Osteoblast (primary cell): ENCODE data around the gene KLHL11. TPM values are rescaled to one million over a fixed set of nuclear protein-coding genes. Genes with fewer than 3 reads are reported as not detected.

Experiments used
- DNase-seq: peaks from one replicate; pipeline ENCODE4 v3.0.0; 2011; ENCODE audit warnings: low spot score, mixed read lengths; ENCODE audit not compliant: insufficient read length; ENCODE audit errors: missing footprints
- H2AFZ ChIP-seq: 2 replicates; pipeline ENCODE4 v1.6.0; 2011; ENCODE audit warnings: mild to moderate bottlenecking, low read length
- H3K27ac ChIP-seq: 2 replicates; pipeline ENCODE4 v1.5.1; 2011; ENCODE audit warnings: mild to moderate bottlenecking, low read depth, low read length, moderate library complexity
- H3K27me3 ChIP-seq: 2 replicates; pipeline ENCODE4 v1.6.0; 2012; ENCODE audit warnings: mild to moderate bottlenecking, control low read depth, inconsistent platforms, low read length, moderate library complexity; ENCODE audit not compliant: insufficient read depth
- H3K36me3 ChIP-seq: 2 replicates; pipeline ENCODE4 v1.5.1; 2011; ENCODE audit warnings: mild to moderate bottlenecking, low read length, control low read depth, moderate library complexity; ENCODE audit not compliant: insufficient read depth
- H3K4me1 ChIP-seq: 2 replicates; pipeline ENCODE4 v1.5.1; 2011; ENCODE audit warnings: mild to moderate bottlenecking, low read length, control low read depth, moderate library complexity; ENCODE audit not compliant: insufficient read depth
- H3K4me2 ChIP-seq: 2 replicates; pipeline ENCODE4 v1.6.0; 2011; ENCODE audit warnings: mild to moderate bottlenecking, low read length; ENCODE audit not compliant: insufficient read depth
- H3K4me3 ChIP-seq: fragments of 200-600 bp; sonication (generic); 3 replicates; pipeline ENCODE4 v1.5.1; 2012; ENCODE audit warnings: mild to moderate bottlenecking, low read length, inconsistent platforms; ENCODE audit not compliant: insufficient read depth
- H3K79me2 ChIP-seq: 2 replicates; pipeline ENCODE4 v1.6.0; 2012; ENCODE audit warnings: mild to moderate bottlenecking, low read length, control low read depth, inconsistent platforms; ENCODE audit not compliant: insufficient read depth
- H3K9me3 ChIP-seq: 2 replicates; pipeline ENCODE4 v1.5.1; 2011; ENCODE audit warnings: low read depth, low read length, control low read depth
- H4K20me1 ChIP-seq: 2 replicates; pipeline ENCODE4 v1.6.0; 2012; ENCODE audit warnings: mild to moderate bottlenecking, low read length, control low read depth; ENCODE audit not compliant: insufficient read depth
- CTCF ChIP-seq: IDR thresholded peaks from 2 replicates; pipeline ENCODE4 v1.5.1; 2011; ENCODE audit warnings: mild to moderate bottlenecking, low read depth, low read length, moderate library complexity; ENCODE audit errors: extremely low read depth
- small RNA-seq: library from RNA; depleted of rRNA; stranded (forward); fragments of <200 nt; gene quantifications from one replicate; pipeline ENCODE3, GENCODE V24; 2012
- total RNA-seq: library from RNA; depleted of rRNA; stranded (reverse); fragments of >200 nt; gene quantifications from 2 replicates; pipeline ENCODE4 v1.2.3, GENCODE V29; 2012

The KLHL11 gene
- total RNA-seq, 1 donor = 34.7 TPM

- peak within 1 kb of the TSS; percentile 88 for H3K4me2 ChIP-seq
- peaks cover 40% of the 10 kb centered on the region for H4K20me1 ChIP-seq
- peak within 1 kb of the TSS; percentile 85 for H3K4me3 ChIP-seq
- peak within 1 kb of the TSS; percentile 70 for H3K27ac ChIP-seq
- peaks cover 18% of the 10 kb centered on the region for H3K36me3 ChIP-seq
- no peaks in the 10 kb centered on the region for H3K9me3 ChIP-seq
- peaks cover 64% of the 10 kb centered on the region for H3K79me2 ChIP-seq
- peaks cover 26% of the 10 kb centered on the region for H3K4me1 ChIP-seq
- no peaks in the 10 kb centered on the region for H3K27me3 ChIP-seq
- DNase-seq = peak; percentile 98
- TF ChIP-seq CTCF = peak; percentile 46
- H2AFZ ChIP-seq = peak within 1 kb of the TSS; percentile 98
Measured at GRCh38 chr17:41811549-41812380, 53.5 kb downstream of the KLHL11 start, which contains the start of gene P3H4. TSS of gene P3H4 (minus strand) at chr17:41811949. CDS start at chr17:41811915, 34 bp downstream.

- Histone ChIP-seq H4K20me1 (peaks cover 41% of the 10 kb centered on the region), H3K9me3 (no peaks in the 10 kb centered on the region), H3K27ac (peak overlapping the region; percentile 53), H2AFZ (peak overlapping the region; percentile 98), H3K4me2 (peak overlapping the region; percentile 88), H3K36me3 (peaks cover 22% of the 10 kb centered on the region), H3K79me2 (peaks cover 56% of the 10 kb centered on the region), H3K27me3 (no peaks in the 10 kb centered on the region), H3K4me1 (peaks cover 26% of the 10 kb centered on the region), H3K4me3 (peak overlapping the region; percentile 85)
- TF ChIP-seq CTCF = no peak
- DNase-seq = peak; percentile 84
Measured at GRCh38 chr17:41810659-41811548, 54.3 kb downstream of the KLHL11 start.

- H3K4me2 ChIP-seq = no peak overlapping the region
- no peak overlapping the region for H3K4me3 ChIP-seq
- peaks cover 32% of the 10 kb centered on the region for H3K36me3 ChIP-seq
- H3K9me3 ChIP-seq = no peaks in the 10 kb centered on the region
- H3K27ac ChIP-seq = no peak overlapping the region
- H4K20me1 ChIP-seq = peaks cover 34% of the 10 kb centered on the region
- peaks cover 19% of the 10 kb centered on the region for H3K79me2 ChIP-seq
- H3K27me3 ChIP-seq = no peaks in the 10 kb centered on the region
- H2AFZ ChIP-seq = no peak overlapping the region
- H3K4me1 ChIP-seq = peaks cover 11% of the 10 kb centered on the region
- peak; percentile 44 for DNase-seq
- no peak for TF ChIP-seq CTCF
Measured at GRCh38 chr17:41806685-41807445, 58.4 kb downstream of the KLHL11 start.

Small RNAs within 50 kb of the gene (small RNA-seq; reads per million reads assigned to genes)
- gene AC125257.2 = not detected

Other genes starting within 250 kb of the KLHL11 start
- gene KRT17, start 240.8 kb downstream of the KLHL11 start, total RNA-seq = 4.3 and 4.7 TPM in 2 replicates
- gene EIF1, start 176.5 kb downstream of the KLHL11 start, total RNA-seq = 94.5 and 101 TPM in 2 replicates
- not detected in 2 replicates for gene GAST, start 153.1 kb downstream of the KLHL11 start, total RNA-seq
- under 0.01 TPM in 1 of 2 replicates, not detected in the other for gene HAP1, start 130.8 kb downstream of the KLHL11 start, total RNA-seq
- gene JUP, start 78.7 kb downstream of the KLHL11 start, total RNA-seq = 18.0 and 24.2 TPM in 2 replicates
- gene P3H4, start 53.5 kb downstream of the KLHL11 start, total RNA-seq = 59.7 and 66.6 TPM in 2 replicates
- 387 and 396 TPM in 2 replicates for gene FKBP10, start 52.4 kb downstream of the KLHL11 start, total RNA-seq
- 69.8 and 70.4 TPM in 2 replicates for gene NT5C3B, start 29.2 kb downstream of the KLHL11 start, total RNA-seq
- gene KLHL10, start 27.6 kb downstream of the KLHL11 start, total RNA-seq = 0.36 and 0.59 TPM in 2 replicates
- gene ACLY, start 53.5 kb upstream of the KLHL11 start, total RNA-seq = 271 and 273 TPM in 2 replicates
- 1.1 and 1.5 TPM in 2 replicates for gene ODAD4, start 65.2 kb upstream of the KLHL11 start, total RNA-seq
- gene CNP, start 101.4 kb upstream of the KLHL11 start, total RNA-seq = 87.6 and 96.4 TPM in 2 replicates
- gene DNAJC7, start 152.0 kb upstream of the KLHL11 start, total RNA-seq = 75.3 and 76.3 TPM in 2 replicates
- gene NKIRAS2, start 154.7 kb upstream of the KLHL11 start, total RNA-seq = 38.0 and 39.1 TPM in 2 replicates
- under 0.01 and 0.29 TPM in 2 replicates for gene C17orf113, start 185.2 kb upstream of the KLHL11 start, total RNA-seq
- gene ZNF385C, start 233.1 kb upstream of the KLHL11 start, total RNA-seq = not detected in 2 replicates
- gene DHX58, start 247.3 kb upstream of the KLHL11 start, total RNA-seq = 18.5 and 23.0 TPM in 2 replicates